ENCODE results near the gene BRCC3. TPM values are rescaled to one million over a fixed set of nuclear protein-coding genes. Genes with fewer than 3 reads are reported as not detected.
"Not testable (repeated sequence)": the region's sequence is repeated elsewhere in the genome, so short reads cannot be mapped to it uniquely, and the experiment has no call there.

The BRCC3 gene
- total RNA-seq, 1 experiment from 2014 or later = 10.1 TPM

- no peak for DNase-seq (ENCODE audit: low read depth)
Measured at GRCh38 chrX:155143959-155144548, 72.7 kb downstream of the BRCC3 start.

GRCh38 chrX:155144926-155145325 is 73.6 kb downstream of the BRCC3 start:
- DNase-seq (ENCODE audit: low read depth) = no peak

- DNase-seq (ENCODE audit: low read depth) = not testable (repeated sequence)
Measured at GRCh38 chrX:155147612-155148011, 76.3 kb downstream of the BRCC3 start.

GRCh38 chrX:155148166-155148565 is 76.9 kb downstream of the BRCC3 start:
- not testable (repeated sequence) for DNase-seq (ENCODE audit: low read depth)

- no peak for DNase-seq (ENCODE audit: low read depth)
Measured at GRCh38 chrX:155148724-155149537, 77.6 kb downstream of the BRCC3 start.

GRCh38 chrX:155169881-155170280 is 98.6 kb downstream of the BRCC3 start:
- no peak for DNase-seq (ENCODE audit: low read depth)

Other genes with a start within 250 kb of the BRCC3 start
- gene SMIM9, start 236.8 kb upstream of the BRCC3 start, total RNA-seq (2014; rRNA removed; shearing (Covaris generic)) = not detected in 2 replicates
- gene F8A1, start 185.2 kb upstream of the BRCC3 start, total RNA-seq (2014; rRNA removed; shearing (Covaris generic)) = 4.4 and 4.7 TPM in 2 replicates
- 0.63 and 2.2 TPM in 2 replicates for gene F8, start 48.8 kb upstream of the BRCC3 start, total RNA-seq (2014; rRNA removed; shearing (Covaris generic))
- 56.2 and 56.3 TPM in 2 replicates for gene FUNDC2, start 44.7 kb upstream of the BRCC3 start, total RNA-seq (2014; rRNA removed; shearing (Covaris generic))
- 5.8 and 9.0 TPM in 2 replicates for gene CMC4, start 372 bp upstream of the BRCC3 start, total RNA-seq (2014; rRNA removed; shearing (Covaris generic))
- 6.3 and 15.9 TPM in 2 replicates for gene MTCP1, start 372 bp upstream of the BRCC3 start, total RNA-seq (2014; rRNA removed; shearing (Covaris generic))
- gene VBP1, start 145.0 kb downstream of the BRCC3 start, total RNA-seq (2014; rRNA removed; shearing (Covaris generic)) = 101 and 122 TPM in 2 replicates
- gene RAB39B, start 193.0 kb downstream of the BRCC3 start, total RNA-seq (2014; rRNA removed; shearing (Covaris generic)) = 0.29 and 0.48 TPM in 2 replicates

All from Daoy (cell line).